ENCODE measurements around the gene TPH1.

The TPH1 gene

DNA sequence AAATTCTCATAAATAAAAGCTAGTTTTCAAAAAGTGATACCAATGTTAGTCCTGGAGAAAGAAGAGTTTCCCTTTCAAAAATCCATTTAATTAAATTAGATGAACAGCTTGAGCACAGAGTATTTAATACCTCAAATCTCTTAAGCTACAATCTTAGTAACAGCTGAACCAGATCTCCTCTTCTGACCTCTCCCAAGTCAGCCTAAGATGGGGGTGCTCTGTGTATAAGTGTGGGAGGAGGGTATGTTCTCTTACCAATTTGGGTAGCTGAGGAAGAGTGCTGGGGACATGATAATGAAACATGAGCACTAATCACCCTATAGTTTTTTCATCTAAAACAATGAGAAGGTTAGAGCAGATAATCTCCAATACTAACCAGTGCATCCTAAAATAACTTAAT is 9.6 kb downstream of the TPH1 start:
- H3K4me3 ChIP-seq (ENCODE audit: low read depth, low read length): no peak overlapping the region
- no peak for DNase-seq (ENCODE audit: low read depth)
- TF ChIP-seq CTCF (IDR thresholded peaks at IDR 0.05; ENCODE audit: insufficient read depth, low read depth, low read length, missing control alignments): no peak

- TF ChIP-seq CTCF (IDR thresholded peaks at IDR 0.05; ENCODE audit: insufficient read depth, low read depth, low read length, missing control alignments): no peak
- DNase-seq (ENCODE audit: low read depth): no peak
- H3K4me3 ChIP-seq (ENCODE audit: low read depth, low read length): no peak overlapping the region
Measured at GRCh38 chr11:18027475-18027874, 18.6 kb downstream of the TPH1 start.

- DNase-seq (ENCODE audit: low read depth): no peak
- no peak overlapping the region for H3K4me3 ChIP-seq (ENCODE audit: low read depth, low read length)
- TF ChIP-seq CTCF (IDR thresholded peaks at IDR 0.05; ENCODE audit: insufficient read depth, low read depth, low read length, missing control alignments): no peak
Measured at GRCh38 chr11:18022419-18022818, 23.6 kb downstream of the TPH1 start.

GRCh38 chr11:18019650-18020049 is 26.4 kb downstream of the TPH1 start:
- TF ChIP-seq CTCF (IDR thresholded peaks at IDR 0.05; ENCODE audit: insufficient read depth, low read depth, low read length, missing control alignments): no peak
- DNase-seq (ENCODE audit: low read depth): no peak
- no peak overlapping the region for H3K4me3 ChIP-seq (ENCODE audit: low read depth, low read length)

DNA sequence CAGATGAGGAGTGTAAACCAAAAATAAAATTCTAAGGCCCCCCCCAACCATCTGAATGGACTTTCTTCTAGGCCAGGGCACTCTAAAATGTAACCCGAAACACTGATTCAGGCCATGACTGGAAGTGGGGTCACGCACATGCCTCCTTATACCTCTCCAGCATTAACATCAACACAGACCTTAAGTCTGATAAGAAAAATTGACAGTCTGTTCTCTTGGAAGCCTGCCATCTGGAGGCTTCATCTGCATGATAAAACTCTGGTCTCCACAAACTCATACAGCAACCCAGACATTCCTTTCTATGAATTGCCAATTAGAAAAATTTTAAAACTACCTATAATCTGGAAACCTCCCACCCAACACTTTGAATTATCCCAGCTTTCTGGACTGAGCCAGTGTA is 29.3 kb downstream of the TPH1 start:
- H3K4me3 ChIP-seq (ENCODE audit: low read depth, low read length): no peak overlapping the region
- no peak for TF ChIP-seq CTCF (IDR thresholded peaks at IDR 0.05; ENCODE audit: insufficient read depth, low read depth, low read length, missing control alignments)
- no peak for DNase-seq (ENCODE audit: low read depth)

GRCh38 chr11:18014876-18015275 is 31.2 kb downstream of the TPH1 start:
- TF ChIP-seq CTCF (IDR thresholded peaks at IDR 0.05; ENCODE audit: insufficient read depth, low read depth, low read length, missing control alignments): no peak
- H3K4me3 ChIP-seq (ENCODE audit: low read depth, low read length): no peak overlapping the region
- no peak for DNase-seq (ENCODE audit: low read depth)

- H3K4me3 ChIP-seq (ENCODE audit: low read depth, low read length): peak overlapping the region; percentile 89
- TF ChIP-seq CTCF (IDR thresholded peaks at IDR 0.05; ENCODE audit: insufficient read depth, low read depth, low read length, missing control alignments): no peak
- DNase-seq (ENCODE audit: low read depth): peak; percentile 12
Measured at GRCh38 chr11:18013790-18014507, 32.1 kb downstream of the TPH1 start.

All from GM12865 (cell line).